Measurements from ENCODE around the gene HVCN1.
A peak's percentile ranks its signal among the peaks of the same experiment; 100 is the strongest.
"Not testable (repeated sequence)": the region's sequence is repeated elsewhere in the genome, so short reads cannot be mapped to it uniquely, and the experiment has no call there.

HVCN1 gene

DNA sequence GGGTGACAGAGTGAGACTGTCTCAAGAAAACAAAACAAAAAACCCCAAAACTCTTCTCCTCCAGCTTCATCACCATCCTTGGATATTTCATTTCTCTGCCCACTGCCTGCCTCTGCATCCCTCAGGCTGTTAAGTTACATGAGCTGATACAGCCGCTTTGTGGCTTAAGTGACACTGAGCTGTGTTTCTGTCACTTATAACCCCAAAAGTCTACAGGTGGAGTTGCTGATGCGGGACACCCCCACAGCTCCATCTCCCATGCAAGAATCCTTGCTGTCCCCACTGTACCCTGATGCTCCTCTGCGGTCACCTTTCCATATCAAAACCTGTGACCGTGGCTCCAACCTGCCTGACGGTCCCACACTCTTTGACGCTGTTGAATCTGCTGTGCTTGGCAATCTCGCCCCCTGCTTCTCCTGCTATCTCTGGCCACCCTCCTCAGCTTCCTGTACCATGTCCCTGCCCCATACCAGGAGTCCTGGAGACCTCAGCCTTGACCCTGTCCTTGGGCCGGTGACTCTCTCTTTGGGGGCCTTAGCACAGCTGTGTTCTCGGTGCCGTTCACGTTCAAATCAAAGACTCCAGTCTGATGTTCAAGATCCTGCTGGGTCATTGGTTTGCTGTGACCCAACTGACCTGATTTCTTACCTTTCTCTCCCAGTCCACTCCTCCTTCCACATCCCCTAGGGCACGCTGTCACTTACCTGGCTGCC is 20.3 kb downstream of the HVCN1 start:
- DNase-seq, result no peak

DNA sequence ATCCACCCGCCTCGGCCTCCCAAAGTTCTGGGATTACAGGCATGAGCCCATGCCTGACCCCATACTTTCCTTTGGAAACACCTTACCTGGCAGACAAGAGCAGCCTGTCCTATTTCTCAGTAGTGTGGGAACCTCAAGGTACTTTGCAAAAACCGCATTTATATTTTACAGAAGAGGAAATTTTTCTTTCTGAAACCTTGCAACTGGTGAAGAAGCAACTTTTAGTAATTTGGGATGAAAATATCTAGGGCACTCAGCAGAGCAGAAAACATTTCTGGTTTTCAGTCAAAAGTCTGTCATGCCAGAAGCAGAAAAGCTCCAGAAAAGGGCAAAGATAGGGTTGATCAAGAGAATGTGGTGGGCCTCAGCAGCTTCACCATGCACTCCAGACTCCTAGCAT is 21.2 kb downstream of the HVCN1 start:
- no peak for DNase-seq

DNA sequence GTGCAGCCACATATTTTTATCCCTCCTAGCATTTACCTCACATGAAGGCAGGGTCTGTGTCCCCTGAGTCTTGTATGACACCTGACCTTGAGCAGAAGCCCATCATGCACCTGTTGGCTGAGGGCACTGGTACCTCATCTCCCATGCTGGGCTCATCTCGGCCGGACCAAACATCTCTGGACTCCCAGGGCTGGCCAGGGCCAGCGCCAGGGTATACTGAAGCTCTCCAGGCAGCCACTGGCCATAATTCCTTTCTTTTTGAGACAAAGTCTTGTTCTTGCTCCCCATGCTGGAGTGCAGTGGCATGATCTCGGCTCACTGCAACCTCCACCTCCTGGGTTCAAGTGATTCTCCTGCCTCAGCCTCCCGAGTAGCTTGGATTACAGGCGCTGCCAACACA is 22.0 kb downstream of the HVCN1 start:
- no peak for DNase-seq

DNA sequence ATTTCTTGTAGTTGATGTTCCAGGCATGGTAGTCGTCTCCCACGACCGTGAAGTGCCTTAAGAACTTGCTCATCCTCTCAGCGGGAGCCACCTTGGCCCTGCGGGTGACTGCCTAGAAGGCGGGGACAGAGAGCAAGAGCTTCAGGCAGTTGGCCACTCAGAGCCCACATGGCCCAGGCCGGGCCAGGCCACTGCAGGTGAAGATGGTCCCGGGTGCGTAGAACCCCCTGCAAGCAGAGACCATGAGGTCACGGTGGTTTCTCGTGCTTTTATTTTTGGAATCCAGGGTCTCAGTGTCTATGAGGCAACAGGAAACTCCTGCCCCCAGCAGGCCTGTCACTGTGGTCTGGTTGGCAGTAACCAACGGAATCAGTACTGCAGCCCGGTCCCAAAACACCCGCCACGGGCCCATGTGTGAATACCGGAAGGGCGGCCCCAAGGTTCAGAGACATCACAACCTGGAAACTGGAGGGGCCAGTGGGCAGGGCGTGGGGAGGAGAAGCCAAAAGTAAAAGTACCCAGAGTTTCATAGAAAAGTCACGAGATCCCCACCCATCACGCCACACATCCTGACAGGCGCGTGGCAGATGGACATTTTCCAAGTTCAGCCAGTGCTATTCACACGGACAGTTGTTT is 27.5 kb downstream of the HVCN1 start:
- no peak for DNase-seq

DNA sequence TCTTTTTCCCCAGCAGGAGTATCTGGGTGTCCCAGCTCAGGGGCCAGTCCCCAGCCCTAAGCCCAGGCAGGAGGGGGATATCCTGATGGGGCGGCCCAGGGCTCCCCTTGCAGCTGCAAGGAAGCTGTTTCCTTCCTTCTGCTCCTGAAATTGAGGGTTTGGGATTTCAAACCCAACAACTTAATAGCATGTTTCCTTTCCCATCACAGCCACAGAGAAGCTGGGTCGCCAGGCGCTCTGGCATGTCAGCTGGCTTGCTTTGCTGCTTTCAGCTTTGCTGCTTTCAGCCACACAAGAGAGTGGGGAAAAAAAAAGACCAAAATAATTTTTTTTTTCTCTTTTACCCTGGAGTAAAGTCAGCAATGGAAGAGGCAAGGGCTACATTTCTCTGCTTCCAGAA is 30.0 kb downstream of the HVCN1 start:
- DNase-seq, result peak in 10 of 51 donors; percentile 9 to 28 (median 21)

DNA sequence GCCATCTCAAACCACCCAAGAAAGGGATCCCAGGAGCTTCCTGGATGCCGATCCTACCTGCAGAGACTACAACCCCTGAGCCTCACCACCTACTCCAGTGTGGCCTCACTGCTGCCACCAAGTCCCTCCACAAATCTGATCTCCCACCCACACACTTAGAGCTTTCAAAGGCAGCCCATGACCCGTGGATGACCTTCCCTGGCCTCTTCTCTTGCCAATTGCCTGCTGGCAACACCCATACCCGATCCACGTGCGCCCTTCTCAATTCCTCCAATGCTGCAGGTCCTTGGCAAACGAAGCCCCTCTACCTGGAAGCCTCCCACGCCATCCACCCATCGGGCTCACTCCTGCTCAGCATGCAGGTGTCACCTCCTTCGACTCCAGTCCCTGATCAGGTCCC is 30.7 kb downstream of the HVCN1 start:
- peak in 1 of 51 donors; percentile 42 for DNase-seq

DNA sequence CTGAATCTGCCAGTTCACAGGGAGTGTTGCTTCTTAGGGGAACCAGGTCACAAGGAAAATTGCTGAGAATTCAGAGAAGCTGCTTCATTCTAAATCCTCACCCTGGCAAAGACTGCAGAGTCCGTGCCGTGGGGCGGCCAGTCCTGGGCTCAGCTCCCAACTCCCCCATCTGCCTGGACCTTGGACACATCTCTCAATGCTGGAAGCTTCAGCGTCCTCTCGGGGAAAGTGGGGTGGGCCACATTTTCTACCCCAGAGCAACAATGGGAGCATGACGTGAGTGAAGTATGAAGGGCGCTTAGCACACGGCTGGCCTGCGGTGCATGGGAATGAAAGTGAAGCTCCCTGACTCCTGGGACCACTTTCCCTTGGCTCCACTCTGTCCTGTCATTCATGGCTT is 31.2 kb downstream of the HVCN1 start:
- peak in 32 of 51 donors; percentile 18 to 82 (median 50) for DNase-seq

DNA sequence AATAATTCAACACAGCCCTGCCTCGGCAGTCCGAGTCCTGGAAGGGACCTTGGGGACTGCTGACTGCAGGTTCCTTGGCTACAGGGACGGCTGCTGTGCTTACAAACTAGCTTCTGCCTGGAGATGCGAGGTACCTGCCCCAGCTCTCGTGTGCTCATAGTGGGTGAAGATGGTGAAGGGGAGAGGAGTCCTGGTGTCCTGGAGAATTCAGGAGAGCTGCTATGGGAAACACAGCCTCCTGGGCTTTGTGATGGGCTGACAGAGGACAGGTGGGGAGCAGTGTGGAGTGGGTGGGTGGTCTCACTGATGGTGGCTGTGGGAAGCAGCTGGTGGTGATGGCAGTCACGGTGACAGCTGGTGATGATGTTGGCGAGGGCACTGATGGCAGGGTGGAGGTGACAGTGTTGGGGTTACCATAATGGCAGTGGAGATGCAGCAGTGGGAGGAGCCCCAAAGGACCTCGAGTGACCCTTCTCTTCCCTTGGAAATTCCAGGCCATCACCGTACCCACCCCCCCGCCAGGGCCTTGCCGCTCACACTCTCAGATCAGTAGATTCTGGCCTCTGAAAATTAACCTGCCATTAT is 32.8 kb downstream of the HVCN1 start:
- peak in 1 of 51 donors; percentile 10 for DNase-seq

DNA sequence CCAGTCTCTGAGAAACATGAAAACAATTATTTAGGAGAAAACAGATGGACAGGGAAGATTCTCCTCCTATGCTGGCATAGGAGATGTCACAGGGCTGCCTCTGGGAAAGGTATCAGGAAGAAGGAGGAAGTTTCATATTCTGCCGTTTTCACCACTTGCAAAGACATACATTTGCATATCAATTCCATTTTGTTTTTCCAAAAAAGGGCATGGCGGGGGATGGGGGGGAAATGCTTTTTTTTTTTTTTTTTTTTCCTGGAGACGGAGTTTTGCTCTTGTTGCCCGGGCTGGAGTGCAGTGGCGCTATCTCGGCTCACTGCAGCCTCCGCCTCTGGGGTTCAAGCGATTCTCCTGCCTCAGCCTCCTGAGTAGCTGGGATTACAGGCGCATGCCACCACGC is 34.7 kb downstream of the HVCN1 start:
- not testable (repeated sequence) for DNase-seq

DNA sequence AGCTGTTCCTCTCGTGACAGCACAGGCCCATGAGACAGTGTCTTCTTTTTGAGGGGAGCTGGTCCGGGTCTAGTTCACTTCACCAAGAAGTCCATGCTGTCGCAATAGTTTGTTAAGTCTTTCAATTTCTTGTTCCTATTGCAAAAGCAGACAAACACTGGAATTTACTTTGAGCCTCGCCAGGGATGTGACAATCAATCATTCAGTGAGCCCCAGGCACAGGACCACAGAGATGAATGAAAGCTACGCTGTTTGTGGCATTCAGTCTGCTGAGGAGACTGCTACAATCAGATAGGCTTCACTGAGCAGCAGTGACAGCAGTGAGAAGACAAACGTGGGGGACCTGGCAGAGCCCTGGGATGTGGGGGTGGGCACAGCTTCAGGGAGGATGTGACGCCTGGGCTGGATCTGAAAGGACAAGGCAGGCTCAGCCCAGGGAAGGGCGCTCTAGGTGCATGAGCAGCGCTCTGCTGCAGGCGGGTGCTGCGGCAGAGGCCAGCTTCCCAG is 39.5 kb downstream of the HVCN1 start:
- DNase-seq, result peak in 11 of 51 donors; percentile 5 to 53 (median 26)

DNA sequence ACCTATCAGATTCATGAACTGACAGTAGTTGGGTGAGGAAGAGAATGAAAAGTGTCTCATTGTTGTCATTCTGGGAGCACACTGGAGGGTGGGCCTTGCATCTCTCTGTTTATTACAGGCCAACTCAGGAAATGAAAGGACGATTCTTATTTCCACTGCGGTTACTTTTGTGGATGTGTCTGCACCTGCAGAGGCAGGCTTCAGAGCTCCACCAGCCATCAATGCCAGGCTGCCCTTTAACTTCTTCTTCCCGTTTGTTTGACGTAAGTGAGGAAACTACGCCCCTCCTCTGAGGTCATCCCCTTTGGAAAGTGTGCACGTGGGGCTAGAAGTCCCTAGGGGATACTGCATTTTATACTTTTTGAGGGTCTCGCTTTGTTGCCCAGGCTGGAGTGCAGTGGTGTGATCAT is 41.3 kb downstream of the HVCN1 start:
- DNase-seq, result no peak

DNA sequence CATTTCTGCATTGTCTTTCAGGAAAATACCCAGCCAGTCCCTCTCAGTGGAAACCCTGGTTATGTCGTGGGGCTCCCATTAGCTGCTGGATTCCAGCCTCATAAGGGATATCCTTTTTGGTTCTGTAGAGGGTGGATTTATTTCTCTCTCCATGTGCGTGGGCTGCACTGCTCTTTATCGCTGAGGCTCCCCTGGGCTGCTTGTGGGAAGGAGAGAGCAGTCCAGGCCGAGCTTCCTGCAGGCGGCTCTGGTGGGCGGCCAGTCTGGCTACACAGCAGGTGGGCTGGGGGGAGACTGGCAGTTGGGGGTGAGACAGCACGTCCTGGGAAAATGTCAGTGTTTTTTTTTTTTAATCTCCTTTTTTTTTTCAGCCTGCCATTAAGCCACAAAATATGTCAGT is 47.4 kb downstream of the HVCN1 start:
- peak in 5 of 51 donors; percentile 8 to 43 (median 25) for DNase-seq

DNA sequence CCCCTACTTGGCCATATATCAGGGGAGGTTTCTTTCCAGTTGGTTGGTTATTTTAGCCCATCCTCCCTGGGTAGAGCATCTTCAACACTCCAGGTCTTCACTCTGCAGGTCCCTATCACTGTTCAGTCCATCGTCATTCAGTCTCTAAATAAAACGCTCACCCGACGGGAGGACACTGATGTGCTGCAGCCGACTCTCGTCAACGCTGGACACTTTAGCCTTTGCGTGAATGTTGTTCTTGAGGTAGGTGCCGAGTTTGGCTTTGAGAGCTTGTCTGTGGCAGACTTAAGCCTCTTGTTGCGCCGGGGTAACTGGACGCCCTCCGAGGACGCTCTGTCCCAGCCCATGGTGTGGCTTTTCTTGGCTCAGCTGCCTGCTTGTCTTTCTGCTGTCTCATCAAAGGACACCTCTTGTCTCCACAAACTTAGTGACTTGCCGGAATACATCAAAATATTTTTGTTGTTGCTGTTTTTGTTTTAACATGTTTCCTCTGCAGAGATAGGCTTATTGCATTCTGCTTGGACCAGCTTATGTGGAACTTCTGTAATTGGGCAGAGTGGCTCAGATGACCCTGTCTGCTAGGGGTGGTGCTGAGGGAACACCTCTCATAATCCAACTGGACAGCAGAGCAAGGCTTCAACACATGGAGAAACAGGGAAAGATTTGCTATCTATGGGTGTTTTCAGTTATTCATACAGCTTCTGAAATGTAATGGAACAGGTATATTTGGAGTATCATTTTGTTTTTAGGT is 48.5 kb downstream of the HVCN1 start:
- DNase-seq, result peak in 33 of 51 donors; percentile 13 to 84 (median 41)

DNA sequence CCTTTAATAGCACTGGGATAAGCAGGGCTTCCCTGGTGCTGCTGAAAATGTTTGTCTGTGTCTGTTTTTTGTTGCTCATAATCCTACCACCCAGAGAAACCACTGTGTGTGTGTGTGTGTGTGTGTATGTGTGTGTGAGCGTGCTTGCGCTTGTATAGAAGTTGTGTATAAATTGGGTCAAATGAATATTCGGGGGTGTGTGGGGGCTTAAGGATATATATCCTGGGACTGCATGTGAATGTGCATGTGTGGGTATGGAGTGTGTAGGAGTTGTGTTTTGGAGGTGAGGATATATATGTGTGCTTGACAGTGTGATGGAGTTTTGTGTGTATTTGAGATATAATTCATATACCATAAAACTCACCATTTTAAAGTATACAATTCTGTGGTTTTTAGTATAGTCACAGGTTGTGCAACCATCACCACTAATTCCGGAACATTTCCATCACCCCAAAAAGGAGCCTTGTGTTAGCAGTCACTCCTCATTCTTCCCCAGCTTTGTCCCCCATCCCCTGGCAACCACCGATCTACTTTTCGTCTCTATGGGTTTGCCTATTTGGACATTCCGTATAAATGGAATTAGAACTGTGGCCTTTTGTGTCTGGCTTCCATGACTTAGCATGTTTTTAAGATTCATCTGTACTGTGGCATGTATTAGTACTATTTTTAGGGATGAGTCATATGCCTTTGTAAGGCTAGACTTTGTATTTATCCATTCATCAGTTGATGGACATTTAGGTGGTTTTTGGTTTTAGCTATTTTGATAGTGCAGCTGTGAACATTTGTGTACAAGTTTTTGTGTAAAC is 49.4 kb downstream of the HVCN1 start:
- DNase-seq, result peak in 7 of 51 donors; percentile 8 to 55 (median 20)

DNA sequence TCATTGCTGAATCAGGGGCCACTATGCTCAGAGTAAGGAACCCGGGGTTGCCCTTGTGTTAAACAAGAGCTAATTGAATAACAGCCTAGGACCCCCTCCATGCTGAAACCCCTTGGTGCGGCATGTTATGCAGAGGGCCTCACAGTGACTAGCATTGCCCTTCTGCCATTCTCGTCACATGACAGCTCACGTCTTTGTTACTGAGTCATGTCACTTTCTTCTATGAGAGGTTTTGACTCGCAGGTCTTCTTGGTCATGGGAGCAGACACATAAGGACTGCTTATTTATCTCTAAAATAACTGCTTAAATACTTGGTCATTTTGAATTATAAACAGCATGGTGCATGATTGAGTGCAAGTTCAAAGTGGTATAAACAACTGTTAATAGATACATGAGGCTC is 50.1 kb downstream of the HVCN1 start:
- no peak for DNase-seq

DNA sequence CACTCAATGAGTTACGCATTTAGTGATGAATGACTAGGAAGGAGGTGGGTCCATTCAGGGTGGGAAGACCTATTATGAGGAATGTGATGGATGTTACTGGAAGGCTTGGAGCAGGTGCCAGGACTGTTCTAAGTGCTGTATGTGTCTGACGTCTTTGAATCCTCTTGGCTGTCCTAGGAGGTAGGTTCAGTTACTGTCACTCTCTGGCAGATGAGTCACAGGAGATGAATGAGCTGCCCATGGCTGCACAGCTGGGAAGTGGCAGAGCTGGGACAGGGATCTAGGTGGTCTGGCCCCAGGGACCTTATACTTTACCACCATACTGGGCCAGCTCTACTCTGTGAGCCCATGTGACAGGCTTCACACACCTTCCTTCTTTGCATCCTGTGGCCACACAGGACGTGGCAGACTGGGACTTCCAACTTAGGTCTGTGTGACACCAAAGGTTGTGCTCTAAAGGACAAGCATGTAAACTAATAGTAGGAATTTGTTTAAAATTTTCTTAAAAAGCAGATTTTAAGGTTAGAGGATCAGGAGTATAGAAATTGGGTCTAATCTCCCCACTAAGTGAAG is 51.0 kb downstream of the HVCN1 start:
- DNase-seq, result no peak

DNA sequence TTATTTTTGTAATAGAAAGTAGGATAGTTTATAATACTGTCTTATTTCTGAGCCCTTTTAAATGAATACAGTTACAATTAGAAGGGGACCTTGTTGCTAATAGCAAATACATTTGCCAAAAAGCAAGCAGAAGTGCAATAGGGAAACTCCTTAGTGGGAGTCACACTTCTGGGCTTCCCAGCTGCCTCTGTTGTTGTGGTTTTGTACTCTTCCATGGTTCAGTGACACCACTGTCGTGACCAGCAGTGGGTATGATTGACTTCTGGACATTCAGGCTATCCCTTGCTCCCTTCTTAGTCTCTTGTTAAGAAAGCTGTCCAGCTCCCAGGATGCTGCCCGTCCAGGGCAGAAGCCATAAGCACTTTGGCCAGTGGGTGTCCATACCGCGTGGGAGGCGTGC is 52.4 kb downstream of the HVCN1 start:
- DNase-seq, result no peak

DNA sequence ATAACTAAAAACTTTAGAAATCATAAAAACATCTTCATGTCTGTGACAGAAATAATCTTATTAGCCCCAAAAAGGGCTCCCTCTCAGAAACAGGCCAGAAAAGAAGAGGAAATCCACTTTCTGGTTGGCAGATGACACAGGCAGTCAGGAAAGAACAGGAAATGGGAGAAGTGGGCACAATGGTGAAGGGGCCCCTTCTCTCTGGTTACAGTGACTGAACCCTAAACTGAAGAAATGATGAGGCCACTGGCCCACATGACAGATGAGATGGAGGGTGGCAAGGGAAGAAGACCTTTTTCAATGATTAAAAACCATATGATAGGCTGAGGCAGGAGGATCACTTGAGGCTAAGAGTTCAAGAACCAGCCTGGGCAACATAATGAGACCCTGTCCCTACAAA is 53.9 kb downstream of the HVCN1 start:
- no peak for DNase-seq

DNA sequence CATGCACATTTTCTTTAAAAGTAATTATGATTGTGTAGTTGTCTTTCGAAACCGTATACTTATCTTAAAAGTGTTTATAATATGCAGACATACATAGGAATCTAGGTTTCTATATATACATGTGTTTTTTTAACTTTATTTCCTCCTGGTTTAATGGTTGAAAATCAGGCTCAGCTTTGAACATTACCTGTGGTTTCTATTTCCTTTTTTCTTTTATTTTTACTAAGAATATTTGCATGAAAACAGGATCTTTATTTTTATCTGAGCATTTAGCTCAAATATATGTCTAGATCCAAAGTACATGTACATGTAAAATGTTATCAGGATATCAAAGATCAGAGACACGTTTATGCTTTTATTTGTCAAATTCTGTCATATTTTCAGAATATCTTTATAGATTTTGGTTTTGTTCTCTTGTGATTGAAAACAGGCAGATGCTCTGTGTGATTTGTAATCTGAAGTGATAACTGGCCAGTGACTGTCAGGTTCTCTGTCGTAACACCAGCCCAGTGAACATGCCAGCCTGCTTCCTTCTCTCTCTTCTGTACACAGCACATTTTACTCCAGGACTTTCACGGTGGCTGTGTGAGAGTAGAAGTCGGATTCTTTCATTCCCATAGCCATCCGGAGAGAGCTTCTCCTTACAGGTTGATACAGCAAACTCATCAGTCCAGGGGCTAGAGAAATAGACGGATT is 61.3 kb downstream of the HVCN1 start:
- peak in 1 of 51 donors; percentile 4 for DNase-seq

DNA sequence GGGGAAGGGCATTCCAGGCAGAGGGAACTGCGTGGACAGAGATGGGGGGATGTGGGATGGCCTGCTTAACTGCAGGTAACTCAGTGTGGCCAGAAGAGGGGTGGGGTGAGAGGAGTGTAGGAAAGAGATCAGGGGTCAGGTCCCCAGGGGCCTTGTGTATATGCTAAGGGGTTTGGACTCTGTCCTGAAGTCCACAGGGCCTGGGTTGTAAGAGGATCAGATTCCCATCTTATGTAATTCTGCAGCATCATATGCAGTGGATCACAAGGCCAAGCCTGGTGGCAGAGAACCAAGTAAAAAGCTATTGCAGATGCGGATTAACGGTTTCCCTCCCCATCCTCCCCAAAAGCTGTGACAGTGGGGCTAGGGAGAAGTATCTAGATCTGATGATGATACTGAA is 66.3 kb downstream of the HVCN1 start:
- DNase-seq, result no peak
